HCT116 (cell line): ENCODE measurements around the gene DCP1A. TPM values are rescaled to one million over a fixed set of nuclear protein-coding genes. Genes with fewer than 3 reads are reported as not detected.

Source experiments
- ATAC-seq: fragments of 200-7000 bp; cut with Tn5 transposase; 2 replicates; pipeline ENCODE4 v1.9.1; 2020; ENCODE audit warnings: mild to moderate bottlenecking, moderate library complexity
- BruUV-seq: library from RNA; stranded (reverse); fragments of 400-500 nt; replicated peaks from 2 replicates; lab custom pipeline; 2021; lab: Mats Ljungman, UMichigan
- CTCF ChIA-PET: fragments of 300-600 bp; sonication (Branson Sonifier 250); formaldehyde crosslinking; loops from one replicate; lab custom pipeline; 2021; ENCODE audit warnings: antibody characterized with exemption; lab: Charles Lee
- POLR2A ChIA-PET: fragments of 300-600, 350-600 bp; sonication (Branson Sonifier 250); formaldehyde crosslinking; loops from one replicate; lab custom pipeline; 2021; ENCODE audit warnings: antibody characterized with exemption; lab: Charles Lee
- RAD21 ChIA-PET, 2 experiments: fragments of 300-600 bp; sonication (Branson Sonifier 250); formaldehyde crosslinking; loops; one replicate each; lab custom pipeline; 2023; ENCODE audit warnings: low total read pairs in 2 of 2; ENCODE audit not compliant: uncharacterized antibody in 2 of 2, unreplicated experiment in 2 of 2, low non-redundant PET in 1 of 2; lab: Charles Lee
- DNase-seq: peaks from one replicate; pipeline ENCODE4 v3.0.0-alpha.2; 2010; ENCODE audit warnings: low read depth, low spot score
- H2AFZ ChIP-seq: fragments of 200-600 bp; shearing (Covaris generic), sonication (generic); 2 replicates; pipeline ENCODE4 v1.6.1; 2017; ENCODE audit warnings: low read depth, mixed run types, mixed read lengths, antibody characterized with exemption, low read length; ENCODE audit not compliant: poor library complexity, severe bottlenecking
- H3K27ac ChIP-seq: 2 replicates; pipeline ENCODE4 v1.5.1; 2012; ENCODE audit warnings: low read depth, low read length
- H3K27me3 ChIP-seq: fragments of 200-600 bp; sonication (generic); 2 replicates; pipeline ENCODE4 v1.6.1; 2016; ENCODE audit warnings: mixed run types, low read length, mixed read lengths; ENCODE audit not compliant: insufficient read depth
- H3K36me3 ChIP-seq, 2 experiments: fragments of 200-500 bp in 1 of 2; fragments of 200-600 bp in 1 of 2; sonication (Bioruptor generic) in 1 of 2; sonication (generic) in 1 of 2; 2 replicates each; pipeline versions ENCODE4 v1.5.1 to v1.6.1; 2014 to 2016; ENCODE audit warnings: low read length in 2 of 2, inconsistent platforms in 1 of 2, mixed read lengths in 1 of 2, mixed run types in 1 of 2; ENCODE audit not compliant: insufficient read depth in 2 of 2, control insufficient read depth in 1 of 2
- H3K4me1 ChIP-seq, 2 experiments: fragments of 200-600 bp in 1 of 2; sonication (generic) in 1 of 2; 2 replicates each; pipeline versions ENCODE4 v1.5.1 to v1.6.1; 2012 to 2017; ENCODE audit warnings: low read length in 2 of 2, inconsistent platforms in 1 of 2, mild to moderate bottlenecking in 1 of 2, mixed read lengths in 1 of 2, mixed run types in 1 of 2, moderate library complexity in 1 of 2; ENCODE audit not compliant: insufficient read depth in 2 of 2, control insufficient read depth in 1 of 2
- H3K4me2 ChIP-seq: fragments of 200-600 bp; sonication (generic); 2 replicates; pipeline ENCODE4 v1.6.1; 2017; ENCODE audit warnings: mixed run types, low read length, mixed read lengths
- H3K4me3 ChIP-seq, 2 experiments: fragments of 200-600 bp in 1 of 2; sonication (generic) in 1 of 2; replicated peaks in 1 of 2; 2 replicates each; pipeline ENCODE4 v1.5.1; 2011 to 2016; ENCODE audit warnings: low read length in 2 of 2, control low read depth in 1 of 2, low read depth in 1 of 2, mild to moderate bottlenecking in 1 of 2, mixed read lengths in 1 of 2, mixed run types in 1 of 2
- H3K79me2 ChIP-seq: fragments of 200-600 bp; sonication (generic); 2 replicates; pipeline ENCODE4 v1.6.1; 2017; ENCODE audit warnings: mild to moderate bottlenecking, mixed run types, low read length, moderate library complexity, mixed read lengths; ENCODE audit not compliant: insufficient read depth
- H3K9ac ChIP-seq: fragments of 200-600 bp; sonication (generic); 2 replicates; pipeline ENCODE4 v1.6.1; 2016; ENCODE audit warnings: low read length, mixed read lengths
- H3K9me2 ChIP-seq: fragments of 200-600 bp; sonication (generic), shearing (Covaris generic); 2 replicates; pipeline ENCODE4 v1.6.1; 2017; ENCODE audit warnings: mixed run types, mild to moderate bottlenecking, moderate library complexity; ENCODE audit not compliant: insufficient read depth
- H3K9me3 ChIP-seq, 2 experiments: fragments of 200-500 bp in 1 of 2; fragments of 200-600 bp in 1 of 2; sonication (Bioruptor generic) in 1 of 2; sonication (generic) in 1 of 2; 2 replicates each; pipeline ENCODE4 v1.6.1; 2014 to 2017; ENCODE audit warnings: low read length in 2 of 2, mixed read lengths in 2 of 2, inconsistent platforms in 1 of 2, low read depth in 1 of 2, mild to moderate bottlenecking in 1 of 2, mixed run types in 1 of 2, moderate library complexity in 1 of 2; ENCODE audit not compliant: control insufficient read depth in 1 of 2, insufficient read depth in 1 of 2
- H4K20me1 ChIP-seq: fragments of 200-600 bp; sonication (generic), shearing (Covaris generic); 2 replicates; pipeline ENCODE4 v1.6.1; 2017; ENCODE audit warnings: mixed run types, mild to moderate bottlenecking, moderate library complexity; ENCODE audit not compliant: insufficient read depth
- ATF3 ChIP-seq: IDR thresholded peaks from 2 replicates; pipeline ENCODE4 v1.6.1; 2012
- CBX3 ChIP-seq: IDR thresholded peaks from 2 replicates; pipeline ENCODE4 v1.6.1; 2012; ENCODE audit warnings: low read depth
- EZH2 ChIP-seq: fragments of 200-600 bp; sonication (generic); IDR thresholded peaks from 2 replicates; pipeline ENCODE4 v1.6.1; 2017; ENCODE audit warnings: antibody characterized with exemption, mixed run types
- JUND ChIP-seq: IDR thresholded peaks from 2 replicates; pipeline ENCODE4 v1.6.1; 2012
- MAX ChIP-seq: IDR thresholded peaks from 2 replicates; pipeline ENCODE4 v1.6.1; 2012
- POLR2AphosphoS5 ChIP-seq: IDR thresholded peaks from 2 replicates; pipeline ENCODE4 v1.6.1; 2011; ENCODE audit warnings: mild to moderate bottlenecking, low read depth, low read length, moderate library complexity
- TCF7L2 ChIP-seq: IDR thresholded peaks from 2 replicates; pipeline ENCODE4 v1.7.0; 2011; ENCODE audit warnings: borderline replicate concordance, inconsistent platforms; ENCODE audit not compliant: insufficient read depth, insufficient read length; ENCODE audit errors: extremely low read depth
- ZFX ChIP-seq: fragments of 450-650 bp; IDR thresholded peaks from 2 replicates; pipeline ENCODE4 v1.6.1; 2017
- intact Hi-C: fragments of 100-400 bp; cut with micrococcal nuclease; formaldehyde crosslinking; loops from 2 replicates; pipeline ENCODE4 v1.10.0; 2022
- total RNA-seq: library from RNA; stranded (reverse); gene quantifications from one replicate; pipeline ENCODE4 v1.2.1, GENCODE V29; 2021; ENCODE audit not compliant: unreplicated experiment
- TF ChIP-seq, protein P1 (sequence below), 3 experiments: fragments of 200-600 bp in 1 of 3; sonication (generic) in 1 of 3; IDR thresholded peaks in 2 of 3; conservative IDR thresholded peaks in 1 of 3; 2 replicates each; pipeline ENCODE4 v1.5.1; 2012 to 2017; ENCODE audit warnings: low read depth in 2 of 3, low read length in 2 of 3, antibody characterized with exemption in 1 of 3, borderline replicate concordance in 1 of 3, control low read depth in 1 of 3, mild to moderate bottlenecking in 1 of 3, mixed read lengths in 1 of 3, mixed run types in 1 of 3, moderate library complexity in 1 of 3; ENCODE audit not compliant: insufficient read depth in 1 of 3

Gene DCP1A
- total RNA-seq, 1 experiment from 2014 or later, result 33.2 TPM

DNA sequence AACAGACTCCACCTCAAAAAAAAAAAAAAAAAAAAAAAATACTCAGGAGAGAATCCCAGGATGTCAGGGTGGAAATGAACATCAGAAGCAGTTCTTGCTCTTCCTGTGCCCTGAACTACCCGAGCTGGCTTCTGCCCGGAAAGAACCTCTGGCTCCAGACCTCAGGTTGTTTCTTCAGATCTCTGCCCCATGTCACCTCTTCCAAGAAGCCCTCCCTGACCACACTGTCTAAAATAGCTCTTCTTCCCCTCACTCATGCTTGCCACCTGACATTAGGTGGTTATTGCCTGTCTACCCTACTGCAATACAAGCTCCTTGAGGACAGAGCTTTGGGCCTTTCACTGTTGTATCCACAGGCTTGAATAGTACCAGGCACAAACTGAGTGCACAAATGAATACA is 99.7 kb downstream of the DCP1A start:
- H3K27ac ChIP-seq, result no peak overlapping the region
- no peaks in the 10 kb centered on the region for H3K27me3 ChIP-seq
- no peaks in the 10 kb centered on the region for H3K9me2 ChIP-seq
- ATAC-seq, result no peak
- RAD21 ChIA-PET, result no interaction called here
- peaks cover 2 to 30% of the 10 kb centered on the region in 2 experiments; a peak in 1 of 4 replicates for H3K36me3 ChIP-seq
- no peak overlapping the region for H3K9ac ChIP-seq
- H3K4me1 ChIP-seq, result peaks cover 19 to 78% of the 10 kb centered on the region in 2 experiments; a peak in 3 of 4 replicates
- no peak for DNase-seq
- no peak for TF ChIP-seq ATF3
- no peak for TF ChIP-seq EZH2
- no peak for TF ChIP-seq TCF7L2
- no peak for TF ChIP-seq POLR2AphosphoS5
- TF ChIP-seq MAX, result no peak
- H3K4me2 ChIP-seq, result 0 out of 2 replicates have a peak overlapping the region, but pooled peaks have one; percentile 7
- POLR2A ChIA-PET, result interaction anchor here (0.9 kb wide), 1 partner anchor 10 kb away, joined by 5 read pairs; no protein-coding TSS in a partner anchor
- intact Hi-C loops, result no loop called here
- CTCF ChIA-PET, result interaction anchor here (1.0 kb wide), 1 partner anchor 137 kb away, joined by 5 read pairs; no protein-coding TSS in a partner anchor
- no peak overlapping the region for H3K4me3 ChIP-seq
- no peak overlapping the region for H2AFZ ChIP-seq
- H3K9me3 ChIP-seq, result no peaks in the 10 kb centered on the region
- no TSS peak for BruUV-seq
- H4K20me1 ChIP-seq, result peaks cover 33% of the 10 kb centered on the region
- H3K79me2 ChIP-seq, result peaks cover 100% of the 10 kb centered on the region

- no peak for DNase-seq
- Histone ChIP-seq H3K27me3 (no peaks in the 10 kb centered on the region), H4K20me1 (peaks cover 21% of the 10 kb centered on the region), H3K9ac (no peak overlapping the region), H3K9me2 (no peaks in the 10 kb centered on the region), H3K4me2 (no peak overlapping the region), H3K27ac (peak overlapping the region; percentile 82; the same call in 1 of the 2 replicates), H3K4me3 (no peak overlapping the region), H3K9me3 (no peaks in the 10 kb centered on the region), H2AFZ (no peak overlapping the region), H3K4me1 (peaks cover 27 to 80% of the 10 kb centered on the region in 2 experiments), H3K79me2 (peaks cover 100% of the 10 kb centered on the region), H3K36me3 (peaks cover 11 to 43% of the 10 kb centered on the region in 2 experiments)
- no peak for TF ChIP-seq JUND
- no peak for TF ChIP-seq ATF3
- TF ChIP-seq, protein P1, sequence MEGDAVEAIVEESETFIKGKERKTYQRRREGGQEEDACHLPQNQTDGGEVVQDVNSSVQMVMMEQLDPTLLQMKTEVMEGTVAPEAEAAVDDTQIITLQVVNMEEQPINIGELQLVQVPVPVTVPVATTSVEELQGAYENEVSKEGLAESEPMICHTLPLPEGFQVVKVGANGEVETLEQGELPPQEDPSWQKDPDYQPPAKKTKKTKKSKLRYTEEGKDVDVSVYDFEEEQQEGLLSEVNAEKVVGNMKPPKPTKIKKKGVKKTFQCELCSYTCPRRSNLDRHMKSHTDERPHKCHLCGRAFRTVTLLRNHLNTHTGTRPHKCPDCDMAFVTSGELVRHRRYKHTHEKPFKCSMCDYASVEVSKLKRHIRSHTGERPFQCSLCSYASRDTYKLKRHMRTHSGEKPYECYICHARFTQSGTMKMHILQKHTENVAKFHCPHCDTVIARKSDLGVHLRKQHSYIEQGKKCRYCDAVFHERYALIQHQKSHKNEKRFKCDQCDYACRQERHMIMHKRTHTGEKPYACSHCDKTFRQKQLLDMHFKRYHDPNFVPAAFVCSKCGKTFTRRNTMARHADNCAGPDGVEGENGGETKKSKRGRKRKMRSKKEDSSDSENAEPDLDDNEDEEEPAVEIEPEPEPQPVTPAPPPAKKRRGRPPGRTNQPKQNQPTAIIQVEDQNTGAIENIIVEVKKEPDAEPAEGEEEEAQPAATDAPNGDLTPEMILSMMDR (IDR thresholded peaks at IDR 0.05 in 2 of 3, conservative IDR thresholded peaks at IDR 0.05 in 1 of 3; ENCODE audit: borderline replicate concordance in 1 of 3, insufficient read depth in 1 of 3, low read depth in 2 of 3, low read length in 2 of 3), result no peak
- TF ChIP-seq ZFX, result no peak
- TF ChIP-seq CBX3, result no peak
- TF ChIP-seq POLR2AphosphoS5, result no peak
- POLR2A ChIA-PET, result interaction anchor here (0.6 kb wide), 1 partner anchor 750 kb away, joined by 3 read pairs; no protein-coding TSS in a partner anchor
- CTCF ChIA-PET, result no interaction called here
- no peak for ATAC-seq
- BruUV-seq, result no TSS peak
- RAD21 ChIA-PET, result no interaction called here
- intact Hi-C loops, result no loop called here
Observed at GRCh38 chr3:53244271-53244670, 103.1 kb downstream of the DCP1A start.
